LNCAP (cell line): ENCODE data around the gene SKAP2.

Experiments
- CTCF ChIP-seq: fragments of 450-650 bp; IDR thresholded peaks from 2 replicates; pipeline ENCODE4 v1.5.1; 2017; ENCODE audit warnings: mild to moderate bottlenecking

The SKAP2 gene

GRCh38 chr7:26699766-26700165 is 164.6 kb downstream of the SKAP2 start:
- no peak for TF ChIP-seq CTCF

GRCh38 chr7:26698806-26699205 is 165.6 kb downstream of the SKAP2 start:
- no peak for TF ChIP-seq CTCF

GRCh38 chr7:26698194-26698593 is 166.2 kb downstream of the SKAP2 start:
- no peak for TF ChIP-seq CTCF

- no peak for TF ChIP-seq CTCF
Observed at GRCh38 chr7:26696978-26697377, 167.4 kb downstream of the SKAP2 start.

GRCh38 chr7:26696161-26696560 is 168.2 kb downstream of the SKAP2 start:
- no peak for TF ChIP-seq CTCF

GRCh38 chr7:26694713-26695112 is 169.7 kb downstream of the SKAP2 start:
- TF ChIP-seq CTCF: no peak

- no peak for TF ChIP-seq CTCF
Observed at GRCh38 chr7:26694141-26694540, 170.2 kb downstream of the SKAP2 start.

- no peak for TF ChIP-seq CTCF
Observed at GRCh38 chr7:26691886-26692285, 172.5 kb downstream of the SKAP2 start.
